OCI-LY7 (cell line): Measurements from ENCODE around the gene ZMYM1. TPM values are rescaled to one million over a fixed set of nuclear protein-coding genes. Genes with fewer than 3 reads are reported as not detected.
A peak's percentile ranks its signal among the peaks of the same experiment; 100 is the strongest.

ENCODE experiments used
- BruUV-seq: library from RNA; stranded (reverse); fragments of 400-500 nt; replicated peaks from 2 replicates; lab custom pipeline; 2021; lab: Mats Ljungman, UMichigan
- CTCF ChIA-PET: fragments of 300-600 bp; sonication (Branson Sonifier 250); formaldehyde crosslinking; loops from one replicate; lab custom pipeline; 2022; ENCODE audit warnings: antibody characterized with exemption; ENCODE audit not compliant: unreplicated experiment; lab: Charles Lee
- POLR2A ChIA-PET: fragments of 300-600 bp; sonication (Branson Sonifier 250); formaldehyde crosslinking; loops from one replicate; lab custom pipeline; 2022; ENCODE audit warnings: antibody characterized with exemption; lab: Charles Lee
- DNase-seq: peaks from one replicate; pipeline ENCODE4 v3.0.0-alpha.2; 2015; ENCODE audit warnings: low spot score
- H2AFZ ChIP-seq: fragments of 200-600 bp; sonication (generic), shearing (Covaris generic); 2 replicates; pipeline ENCODE4 v1.6.1; 2014; ENCODE audit warnings: mild to moderate bottlenecking, antibody characterized with exemption, low read length, moderate library complexity
- H3K27ac ChIP-seq: fragments of 200-600 bp; sonication (generic); 2 replicates; pipeline ENCODE4 v1.5.1; 2014; ENCODE audit warnings: mixed run types, low read depth, mild to moderate bottlenecking, moderate library complexity, low read length, inconsistent platforms; ENCODE audit not compliant: poor library complexity, severe bottlenecking
- H3K36me3 ChIP-seq: fragments of 200-600 bp; sonication (generic); 2 replicates; pipeline ENCODE4 v1.6.1; 2014; ENCODE audit warnings: mild to moderate bottlenecking, antibody characterized with exemption, low read length, moderate library complexity, mixed read lengths; ENCODE audit not compliant: insufficient read depth
- H3K4me1 ChIP-seq: fragments of 200-600 bp; sonication (generic); 2 replicates; pipeline ENCODE4 v1.5.1; 2014; ENCODE audit warnings: mild to moderate bottlenecking, low read length; ENCODE audit not compliant: insufficient read depth, poor library complexity, severe bottlenecking
- H3K4me2 ChIP-seq: fragments of 200-600 bp; sonication (generic); 2 replicates; pipeline ENCODE4 v1.6.1; 2014; ENCODE audit warnings: mild to moderate bottlenecking, low read length
- H3K4me3 ChIP-seq: fragments of 200-600 bp; sonication (generic); 2 replicates; pipeline ENCODE4 v1.5.1; 2014; ENCODE audit warnings: mild to moderate bottlenecking, low read depth, low read length; ENCODE audit not compliant: poor library complexity, severe bottlenecking
- H3K79me2 ChIP-seq: fragments of 200-600 bp; sonication (generic); 2 replicates; pipeline ENCODE4 v1.6.1; 2016; ENCODE audit warnings: low read depth, mild to moderate bottlenecking, low read length, moderate library complexity, mixed read lengths; ENCODE audit not compliant: insufficient read depth
- H3K9me2 ChIP-seq: fragments of 200-600 bp; sonication (generic); 2 replicates; pipeline ENCODE4 v1.6.1; 2016; ENCODE audit warnings: mild to moderate bottlenecking, low read length, mixed read lengths; ENCODE audit not compliant: insufficient read depth
- H3K9me3 ChIP-seq: fragments of 200-600 bp; sonication (generic); 2 replicates; pipeline ENCODE4 v1.6.1; 2014; ENCODE audit warnings: mild to moderate bottlenecking, mixed run types, low read length, mixed read lengths
- H4K20me1 ChIP-seq: fragments of 200-600 bp; sonication (generic); 2 replicates; pipeline ENCODE4 v1.6.1; 2014; ENCODE audit warnings: mild to moderate bottlenecking, antibody characterized with exemption, low read length, moderate library complexity, mixed read lengths; ENCODE audit not compliant: insufficient read depth
- EZH2phosphoT487 ChIP-seq: fragments of 200-600 bp; sonication (generic); IDR thresholded peaks from 2 replicates; pipeline ENCODE4 v1.6.1; 2018; ENCODE audit warnings: low read depth, borderline replicate concordance, mild to moderate bottlenecking, mixed run types, antibody characterized with exemption, low read length, moderate library complexity, mixed read lengths
- intact Hi-C: fragments of 100-400 bp; cut with micrococcal nuclease; formaldehyde crosslinking; loops from one replicate; pipeline ENCODE4 v1.10.0; 2022; ENCODE audit not compliant: unreplicated experiment
- total RNA-seq, 2 experiments: library from RNA; depleted of rRNA in 1 of 2; stranded (reverse); fragments of >200 nt in 1 of 2; shearing (Covaris generic) in 1 of 2; gene quantifications; 2 replicates each; pipeline ENCODE4 v1.2.3, GENCODE V29; 2014 to 2022
- TF ChIP-seq, protein P1 (sequence below): fragments of 200-600 bp; sonication (generic); conservative IDR thresholded peaks from 2 replicates; pipeline ENCODE4 v1.5.1; 2014; ENCODE audit warnings: mild to moderate bottlenecking, antibody characterized with exemption, low read length, moderate library complexity, mixed read lengths

The ZMYM1 gene
- total RNA-seq, 2 experiments from 2014 or later = 6.9 to 9.5 TPM

DNA sequence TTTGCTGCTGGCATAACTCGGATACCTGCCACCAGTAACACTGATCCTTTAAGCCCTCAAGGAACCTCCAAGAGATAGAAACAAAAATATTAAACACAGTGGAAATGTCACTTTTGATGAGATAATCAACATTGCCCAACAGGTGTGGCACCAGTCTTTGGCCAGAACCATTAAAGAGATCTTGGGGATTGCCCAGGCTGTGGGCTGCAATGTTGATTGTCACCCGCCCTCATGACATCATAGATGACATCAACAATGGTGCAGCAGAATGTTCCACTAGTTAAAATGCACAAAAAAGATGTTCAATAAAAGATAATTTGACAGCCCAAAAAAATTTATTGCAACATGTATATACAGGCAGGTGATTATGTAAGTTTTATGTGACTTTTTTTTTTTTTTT is 20.2 kb upstream of the ZMYM1 start:
- no peaks in the 10 kb centered on the region for H3K9me3 ChIP-seq
- H3K4me2 ChIP-seq = no peak overlapping the region
- POLR2A ChIA-PET = no interaction called here
- DNase-seq = no peak
- H3K4me1 ChIP-seq = no peaks in the 10 kb centered on the region
- no peak overlapping the region for H3K4me3 ChIP-seq
- H3K27ac ChIP-seq = no peak overlapping the region
- H3K79me2 ChIP-seq = no peaks in the 10 kb centered on the region
- no peaks in the 10 kb centered on the region for H3K9me2 ChIP-seq
- no peaks in the 10 kb centered on the region for H3K36me3 ChIP-seq
- CTCF ChIA-PET = no interaction called here
- H4K20me1 ChIP-seq = no peaks in the 10 kb centered on the region
- H2AFZ ChIP-seq = no peak overlapping the region
- no TSS peak for BruUV-seq
- intact Hi-C loops = no loop called here
- TF ChIP-seq, protein P1, sequence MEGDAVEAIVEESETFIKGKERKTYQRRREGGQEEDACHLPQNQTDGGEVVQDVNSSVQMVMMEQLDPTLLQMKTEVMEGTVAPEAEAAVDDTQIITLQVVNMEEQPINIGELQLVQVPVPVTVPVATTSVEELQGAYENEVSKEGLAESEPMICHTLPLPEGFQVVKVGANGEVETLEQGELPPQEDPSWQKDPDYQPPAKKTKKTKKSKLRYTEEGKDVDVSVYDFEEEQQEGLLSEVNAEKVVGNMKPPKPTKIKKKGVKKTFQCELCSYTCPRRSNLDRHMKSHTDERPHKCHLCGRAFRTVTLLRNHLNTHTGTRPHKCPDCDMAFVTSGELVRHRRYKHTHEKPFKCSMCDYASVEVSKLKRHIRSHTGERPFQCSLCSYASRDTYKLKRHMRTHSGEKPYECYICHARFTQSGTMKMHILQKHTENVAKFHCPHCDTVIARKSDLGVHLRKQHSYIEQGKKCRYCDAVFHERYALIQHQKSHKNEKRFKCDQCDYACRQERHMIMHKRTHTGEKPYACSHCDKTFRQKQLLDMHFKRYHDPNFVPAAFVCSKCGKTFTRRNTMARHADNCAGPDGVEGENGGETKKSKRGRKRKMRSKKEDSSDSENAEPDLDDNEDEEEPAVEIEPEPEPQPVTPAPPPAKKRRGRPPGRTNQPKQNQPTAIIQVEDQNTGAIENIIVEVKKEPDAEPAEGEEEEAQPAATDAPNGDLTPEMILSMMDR = no peak
- TF ChIP-seq EZH2phosphoT487 = no peak

- no peak overlapping the region for H2AFZ ChIP-seq
- POLR2A ChIA-PET = interaction anchor here (0.6 to 1.2 kb wide), 2 partner anchors 34 to 57 kb away, joined by 3 to 6 read pairs; no protein-coding TSS in a partner anchor
- peak; percentile 4 for DNase-seq
Observed at GRCh38 chr1:35062518-35063196, 16.5 kb upstream of the ZMYM1 start.

More at GRCh38 chr1:35062518-35063196, 16.5 kb upstream of the ZMYM1 start:
- Histone ChIP-seq H3K79me2 (no peaks in the 10 kb centered on the region), H3K4me2 (no peak overlapping the region), H3K4me3 (no peak overlapping the region), H3K4me1 (no peaks in the 10 kb centered on the region), H3K9me3 (no peaks in the 10 kb centered on the region), H3K9me2 (no peaks in the 10 kb centered on the region), H4K20me1 (no peaks in the 10 kb centered on the region), H3K27ac (no peak overlapping the region), H3K36me3 (no peaks in the 10 kb centered on the region)
- intact Hi-C loops = no loop called here
- CTCF ChIA-PET = no interaction called here
- BruUV-seq = no TSS peak
- no peak for TF ChIP-seq EZH2phosphoT487
- TF ChIP-seq, protein P1 = no peak
